RPMI8226 (cell line): Measurements from ENCODE around the gene SLC24A1.
"Not testable (repeated sequence)": the region's sequence is repeated elsewhere in the genome, so short reads cannot be mapped to it uniquely, and the experiment has no call there.

Experiments used
- DNase-seq: peaks from one replicate; pipeline ENCODE4 v3.0.0-alpha.2; 2015

SLC24A1 gene

GRCh38 chr15:65621638-65622037, at the start of gene SLC24A1:
TSS of gene SLC24A1 (plus strand) at chr15:65621938. CDS start at chr15:65624081, 2,143 bp downstream.
- no peak for DNase-seq

GRCh38 chr15:65571971-65572370, 49.8 kb upstream of the SLC24A1 start:
- DNase-seq, result no peak

GRCh38 chr15:65576664-65577063, 45.1 kb upstream of the SLC24A1 start:
- no peak for DNase-seq

GRCh38 chr15:65577129-65577996, 44.4 kb upstream of the SLC24A1 start:
- peak; percentile 58 for DNase-seq

DNA sequence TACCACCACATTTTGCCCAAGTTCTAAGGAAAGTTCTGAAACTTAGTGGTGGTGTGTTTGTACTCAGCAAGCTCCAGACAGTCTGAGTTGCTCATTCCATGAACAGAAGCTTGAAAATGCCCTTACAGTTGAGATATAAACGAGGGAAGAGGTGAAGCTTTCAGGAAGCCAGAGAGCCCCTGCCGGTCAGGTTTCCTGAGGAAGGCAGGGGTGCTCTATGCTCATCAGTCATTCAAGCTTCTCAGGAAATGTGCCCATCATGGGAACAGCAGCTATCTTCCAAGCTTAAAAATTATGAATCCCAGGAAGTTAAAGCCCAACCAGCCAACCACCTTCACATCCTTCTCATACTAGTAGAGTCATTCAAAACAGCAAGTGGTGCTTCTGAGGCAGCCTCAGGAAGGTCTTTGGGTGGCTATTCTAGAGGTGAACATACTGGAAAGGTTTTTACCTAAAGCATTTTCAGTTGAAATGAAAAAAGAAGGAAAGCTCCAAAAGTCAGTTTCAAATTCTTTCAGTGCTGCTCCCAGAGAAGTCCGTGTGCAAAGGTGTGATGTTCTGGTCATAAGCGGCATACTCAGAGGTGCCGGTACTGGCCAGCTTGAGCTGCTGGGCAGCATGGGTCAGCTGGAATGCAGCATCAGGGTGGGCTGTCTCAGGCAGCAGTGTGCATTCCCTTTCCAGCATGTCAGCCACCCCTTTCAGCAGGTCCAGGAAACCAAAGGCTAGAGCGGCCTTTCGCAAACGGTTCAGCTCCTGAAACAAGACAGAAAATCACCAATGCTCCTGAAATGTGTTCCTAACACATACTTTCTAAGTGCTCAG, 42.6 kb upstream of the SLC24A1 start:
- DNase-seq, result no peak

- no peak for DNase-seq
Observed at GRCh38 chr15:65579762-65580161, 42.0 kb upstream of the SLC24A1 start.

DNA sequence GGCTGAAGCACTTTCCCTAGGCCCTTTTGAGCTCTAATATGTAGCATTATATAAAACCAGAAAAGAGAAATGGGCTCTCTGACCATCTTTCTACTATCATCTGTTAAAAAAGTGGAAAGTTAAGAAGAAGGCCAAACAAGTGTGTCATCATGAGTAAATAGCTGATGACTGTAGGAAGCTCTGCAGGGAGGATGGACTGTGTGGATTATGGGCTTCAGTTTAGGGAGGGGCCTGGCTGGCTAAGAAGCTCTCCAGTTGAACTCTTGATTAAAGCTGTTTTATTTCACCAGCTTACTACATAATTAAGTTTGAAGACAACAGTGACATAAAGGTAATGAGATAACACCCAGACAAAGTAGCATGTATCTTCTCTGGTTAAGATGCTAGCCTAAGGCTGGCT, 41.5 kb upstream of the SLC24A1 start:
- no peak for DNase-seq

DNA sequence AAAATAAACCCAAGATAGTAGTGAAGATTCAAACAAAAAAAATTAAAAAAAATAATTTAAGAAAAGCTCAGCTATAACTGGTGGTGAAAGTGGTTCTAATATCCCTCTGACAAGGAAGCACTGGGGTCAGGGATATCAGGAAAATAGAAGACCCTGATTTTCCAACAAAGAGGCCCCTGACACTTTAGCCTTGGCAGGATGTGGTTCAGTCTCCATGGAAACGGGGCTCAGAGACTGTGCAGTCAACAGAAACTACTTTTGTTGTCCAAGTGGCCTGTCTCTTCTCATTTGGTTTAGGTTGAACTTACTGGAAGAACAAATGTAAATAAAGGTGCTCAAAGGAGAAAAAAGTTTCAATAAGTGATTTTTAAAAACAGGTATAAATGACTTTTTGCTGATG, 38.0 kb upstream of the SLC24A1 start:
- peak; percentile 65 for DNase-seq

GRCh38 chr15:65584241-65584640, 37.5 kb upstream of the SLC24A1 start:
- no peak for DNase-seq

DNA sequence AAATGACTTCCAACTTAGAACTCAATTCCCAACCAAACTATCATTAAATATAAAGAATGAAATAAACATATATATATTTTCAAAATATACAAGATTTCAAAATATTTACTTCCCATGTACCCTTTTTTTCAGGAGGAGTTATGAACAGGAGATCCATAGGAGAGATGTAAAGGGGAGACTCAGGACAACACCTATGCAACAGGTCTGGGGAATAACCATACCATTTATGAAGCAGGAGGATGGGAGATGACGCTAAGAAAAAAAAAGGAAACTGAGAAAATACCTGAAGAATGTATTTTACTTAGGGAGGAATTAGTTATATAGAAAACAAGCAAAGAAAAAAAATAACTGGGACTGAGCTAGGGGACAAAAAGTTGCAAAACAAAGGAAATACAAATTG, 34.6 kb upstream of the SLC24A1 start:
- DNase-seq, result no peak

DNA sequence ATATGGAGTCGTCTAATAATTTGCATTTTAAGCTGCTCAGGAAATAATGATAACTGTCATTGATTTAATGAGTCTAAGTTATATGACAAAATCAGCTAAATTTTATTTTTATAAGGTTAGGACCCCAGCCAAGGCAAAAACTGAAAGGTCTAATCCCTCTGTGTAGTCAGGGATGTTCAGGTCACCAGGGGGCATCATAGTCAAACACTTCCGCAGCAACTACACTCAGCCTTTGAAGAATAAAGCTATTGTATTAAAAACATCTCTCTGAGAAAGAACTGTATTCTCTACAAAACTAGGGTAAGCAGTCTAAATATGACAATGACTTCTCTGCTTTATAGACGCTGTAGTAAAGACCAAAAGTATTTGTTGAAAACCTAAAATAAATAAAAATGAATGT, 25.8 kb upstream of the SLC24A1 start:
- no peak for DNase-seq

DNA sequence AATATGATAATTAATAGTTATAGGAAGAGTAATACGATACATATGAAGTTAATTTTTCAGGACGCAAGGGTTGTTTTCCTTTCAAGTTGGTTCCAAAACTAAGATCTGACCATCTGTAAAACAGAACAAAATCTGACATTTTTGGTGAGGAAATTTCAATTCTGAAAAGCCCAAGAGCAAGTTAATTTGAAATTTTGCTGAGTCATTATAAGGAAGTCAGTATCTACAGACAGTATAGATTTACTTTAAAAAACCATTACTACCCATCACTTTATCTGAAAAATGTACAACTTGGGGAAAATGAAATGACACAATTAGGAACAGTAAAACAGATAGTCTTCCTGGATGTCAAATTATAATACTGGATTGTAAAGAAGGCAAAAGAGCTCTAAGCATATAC, 23.3 kb upstream of the SLC24A1 start:
- DNase-seq, result no peak

GRCh38 chr15:65599677-65600076, 22.1 kb upstream of the SLC24A1 start:
- no peak for DNase-seq

DNA sequence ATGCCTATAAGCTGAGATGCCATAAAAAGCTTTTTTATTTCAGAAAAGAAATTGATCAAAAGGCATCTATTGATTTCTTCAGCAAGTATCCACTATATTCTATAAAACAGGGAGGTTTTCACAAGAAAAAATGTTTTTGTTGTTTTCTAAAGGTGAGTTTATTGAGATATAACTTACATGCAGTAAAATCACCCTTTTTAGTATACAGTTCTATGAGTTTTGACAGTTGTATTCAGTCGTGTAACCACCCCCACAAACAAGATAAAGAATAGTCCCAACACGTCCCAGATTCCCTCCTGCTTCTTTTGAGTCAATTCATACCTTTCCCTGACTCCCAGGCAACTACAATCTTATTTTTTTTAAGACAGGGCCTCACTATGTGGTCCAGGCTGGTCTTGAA, 18.6 kb upstream of the SLC24A1 start:
- DNase-seq, result no peak

GRCh38 chr15:65603559-65603958, 18.2 kb upstream of the SLC24A1 start:
- DNase-seq, result no peak

- peak; percentile 100 for DNase-seq
Observed at GRCh38 chr15:65610871-65611718, 10.6 kb upstream of the SLC24A1 start, which contains the start of gene INTS14. TSS of gene INTS14 (minus strand) at chr15:65611131. CDS start at chr15:65607380, 3,751 bp downstream.

- DNase-seq, result no peak
Observed at GRCh38 chr15:65611888-65612615, 9.7 kb upstream of the SLC24A1 start.

DNA sequence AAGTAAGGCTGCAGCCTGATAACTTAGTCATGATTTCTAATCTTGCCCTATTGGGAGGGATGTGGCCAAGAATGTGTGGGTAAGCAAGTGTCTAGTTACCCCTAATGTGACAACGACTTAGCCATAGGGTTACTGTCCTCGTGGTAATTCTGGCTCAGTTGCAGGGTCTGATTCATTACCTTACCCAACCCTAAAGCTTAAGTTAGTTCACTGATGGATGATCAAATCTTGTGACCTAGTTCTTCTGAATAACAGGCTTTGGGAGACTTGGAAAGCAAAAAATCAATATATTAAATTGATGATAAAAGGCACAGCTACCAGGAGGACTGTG, 9.2 kb upstream of the SLC24A1 start:
- DNase-seq, result no peak

DNA sequence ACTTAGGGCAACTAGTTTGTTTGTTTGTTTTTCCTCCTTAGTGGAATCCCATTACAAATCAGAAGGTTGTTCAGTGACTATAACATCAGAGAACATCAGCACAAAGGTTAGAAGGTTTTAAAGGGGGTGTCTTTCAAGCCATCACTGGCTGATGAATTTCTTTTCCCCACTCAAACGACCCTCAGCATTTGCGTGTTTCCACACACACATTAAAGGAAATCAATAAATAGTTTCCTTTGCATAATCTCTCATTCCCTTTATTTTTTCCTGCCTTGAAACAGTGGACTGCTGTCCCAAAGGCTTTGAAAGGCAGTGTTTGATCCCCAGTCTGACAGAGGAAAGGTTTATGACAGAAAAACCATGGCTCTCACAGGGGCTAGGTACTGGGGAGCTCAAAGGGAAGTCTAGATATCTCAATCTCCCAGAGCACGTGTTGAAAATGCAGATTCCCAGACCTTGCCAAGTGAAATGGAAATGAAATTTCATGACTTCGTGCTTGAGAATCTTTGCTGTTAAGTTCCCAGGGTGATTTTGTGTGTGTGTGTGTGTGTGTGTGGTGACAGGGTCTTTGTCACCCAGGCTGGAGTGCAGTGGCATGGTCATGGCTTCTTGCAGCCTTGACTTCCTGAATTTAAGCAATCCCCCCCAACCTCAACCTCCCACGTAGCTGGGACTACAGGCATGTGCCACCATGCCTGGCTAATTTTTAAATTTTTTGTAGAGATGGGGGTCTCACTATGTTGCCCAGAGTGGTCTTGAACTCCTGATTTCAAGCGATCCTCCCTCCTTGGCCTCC, 8.6 kb upstream of the SLC24A1 start:
- no peak for DNase-seq

GRCh38 chr15:65615887-65616286, 5.9 kb upstream of the SLC24A1 start:
- not testable (repeated sequence) for DNase-seq

- no peak for DNase-seq
Observed at GRCh38 chr15:65618560-65619109, 3.1 kb upstream of the SLC24A1 start.
